ENCODE results near the gene HNRNPA1L2.
"Not testable (repeated sequence)": the region's sequence is repeated elsewhere in the genome, so short reads cannot be mapped to it uniquely, and the experiment has no call there.

HNRNPA1L2 gene

GRCh38 chr13:52642131-52642530 is at the start of gene HNRNPA1L2:
HNRNPA1L2 (plus strand) TSS chr13:52642431; CDS start chr13:52642493, 62 bp downstream.
- no peak for TF ChIP-seq HDGF (IDR thresholded peaks at IDR 0.05; ENCODE audit: borderline replicate concordance)
- no peak for TF ChIP-seq BHLHE40 (IDR thresholded peaks at IDR 0.05; ENCODE audit: borderline replicate concordance)
- no peak for TF ChIP-seq SP1 (IDR thresholded peaks at IDR 0.05)
- TF ChIP-seq FOXM1 (IDR thresholded peaks at IDR 0.05; ENCODE audit: borderline replicate concordance), result no peak
- TF ChIP-seq TARDBP (IDR thresholded peaks at IDR 0.05), result no peak
- no peak for TF ChIP-seq ARNT (IDR thresholded peaks at IDR 0.05)
- CTCF ChIA-PET, result no interaction called here
- DNase-seq (ENCODE audit: extremely low spot score), result no peak
- POLR2A ChIA-PET, result interaction anchor here (1.4 kb wide), 1 partner anchor 10 kb away, joined by 3 read pairs; the partner anchor contains the start of gene SUGT1

DNA sequence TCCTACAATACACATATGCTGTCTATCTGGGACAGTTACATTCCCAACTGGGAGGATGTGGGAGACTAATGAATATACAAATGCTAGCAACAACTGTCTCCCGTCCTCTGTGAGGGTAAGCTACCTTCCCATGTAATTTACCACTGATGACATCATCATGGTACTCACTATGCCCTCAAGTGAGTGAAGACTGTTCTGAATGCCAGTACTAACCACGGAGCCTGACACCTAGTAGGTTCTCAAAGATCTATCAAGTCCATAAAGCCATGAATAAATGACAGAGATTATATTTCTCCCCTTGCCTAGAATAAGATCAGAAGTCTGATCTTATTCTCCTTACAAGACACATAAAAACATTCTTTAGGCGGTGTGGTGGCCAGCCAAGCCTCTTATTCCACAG is 49.1 kb upstream of the HNRNPA1L2 start:
- DNase-seq (ENCODE audit: extremely low spot score); CTCF ChIA-PET; POLR2A ChIA-PET: not testable (repeated sequence)

DNA sequence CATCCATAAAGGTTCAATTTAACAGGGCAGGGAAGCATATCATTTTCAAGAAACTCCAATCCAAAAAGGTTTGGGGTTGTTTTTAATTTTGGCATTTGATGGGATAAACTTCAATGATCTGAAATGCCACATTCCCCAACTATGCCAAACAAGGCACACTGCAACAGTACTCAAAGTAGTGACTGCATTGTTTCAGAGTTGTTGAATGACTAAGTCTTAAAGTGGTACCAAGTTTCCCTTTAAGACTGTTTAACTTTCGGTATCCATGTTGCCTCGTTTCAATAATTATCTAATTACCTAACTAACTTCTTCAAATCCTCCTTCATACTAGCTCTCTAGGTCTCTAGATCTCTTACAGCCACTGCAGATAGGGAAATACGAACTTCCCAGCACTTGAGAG is 48.4 kb upstream of the HNRNPA1L2 start:
- CTCF ChIA-PET; POLR2A ChIA-PET; DNase-seq (ENCODE audit: extremely low spot score): not testable (repeated sequence)

DNA sequence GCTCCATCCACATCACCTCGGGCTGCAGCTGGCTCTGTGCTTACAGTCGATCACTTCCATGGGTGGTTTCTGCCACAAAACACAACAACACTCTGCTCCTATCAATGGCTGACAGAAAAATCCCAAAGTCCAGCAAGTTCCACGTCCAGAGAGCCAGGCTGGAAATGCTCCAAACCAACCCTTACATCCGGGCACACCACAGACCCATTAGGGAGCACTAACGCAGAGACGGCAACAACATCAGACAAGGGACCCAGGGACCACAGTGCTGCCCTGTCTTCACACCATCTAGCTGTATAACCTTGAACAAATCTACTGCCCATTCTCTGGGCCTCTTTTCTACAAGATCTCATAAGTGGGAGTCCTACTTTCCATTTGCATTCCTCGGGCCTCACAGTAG is 47.9 kb upstream of the HNRNPA1L2 start:
- POLR2A ChIA-PET; CTCF ChIA-PET; DNase-seq (ENCODE audit: extremely low spot score): not testable (repeated sequence)

- ChIA-PET CTCF (no interaction called here), POLR2A (no interaction called here)
- TF ChIP-seq ELF4 (IDR thresholded peaks at IDR 0.05) (no peak), SUZ12 (IDR thresholded peaks at IDR 0.05) (no peak), FOXK2 (IDR thresholded peaks at IDR 0.05) (no peak), TARDBP (IDR thresholded peaks at IDR 0.05) (no peak), SP1 (IDR thresholded peaks at IDR 0.05) (no peak), L3MBTL2 (conservative IDR thresholded peaks at IDR 0.05) (no peak), BHLHE40 (IDR thresholded peaks at IDR 0.05; ENCODE audit: borderline replicate concordance) (no peak)
- TF ChIP-seq, protein P1, sequence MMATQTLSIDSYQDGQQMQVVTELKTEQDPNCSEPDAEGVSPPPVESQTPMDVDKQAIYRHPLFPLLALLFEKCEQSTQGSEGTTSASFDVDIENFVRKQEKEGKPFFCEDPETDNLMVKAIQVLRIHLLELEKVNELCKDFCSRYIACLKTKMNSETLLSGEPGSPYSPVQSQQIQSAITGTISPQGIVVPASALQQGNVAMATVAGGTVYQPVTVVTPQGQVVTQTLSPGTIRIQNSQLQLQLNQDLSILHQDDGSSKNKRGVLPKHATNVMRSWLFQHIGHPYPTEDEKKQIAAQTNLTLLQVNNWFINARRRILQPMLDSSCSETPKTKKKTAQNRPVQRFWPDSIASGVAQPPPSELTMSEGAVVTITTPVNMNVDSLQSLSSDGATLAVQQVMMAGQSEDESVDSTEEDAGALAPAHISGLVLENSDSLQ (IDR thresholded peaks at IDR 0.05), result no peak
- no peak for DNase-seq (ENCODE audit: extremely low spot score)
Measured at GRCh38 chr13:52597676-52598075, 44.6 kb upstream of the HNRNPA1L2 start.

- ChIA-PET POLR2A (interaction anchor here (0.6 to 3.0 kb wide), 7 partner anchors 8 to 139 kb away, joined by 3 to 20 read pairs (median 4); partner anchors contain the start of gene SUGT1), CTCF (interaction anchor here (0.7 kb wide), 1 partner anchor 369 kb away, joined by 3 read pairs; no protein-coding TSS in a partner anchor)
- TF ChIP-seq LEF1 (IDR thresholded peaks at IDR 0.05; ENCODE audit: borderline replicate concordance), result 0 out of 2 replicates have a peak, but pooled peaks have one; percentile 63
- no peak for TF ChIP-seq FOXM1 (IDR thresholded peaks at IDR 0.05; ENCODE audit: borderline replicate concordance)
- no peak for TF ChIP-seq TARDBP (IDR thresholded peaks at IDR 0.05)
- TF ChIP-seq, protein P1 (IDR thresholded peaks at IDR 0.05), result peak; percentile 89
- no peak for TF ChIP-seq BHLHE40 (IDR thresholded peaks at IDR 0.05; ENCODE audit: borderline replicate concordance)
- TF ChIP-seq SUZ12 (IDR thresholded peaks at IDR 0.05), result no peak
- no peak for TF ChIP-seq ARNT (IDR thresholded peaks at IDR 0.05)
- no peak for TF ChIP-seq SP1 (IDR thresholded peaks at IDR 0.05)
- TF ChIP-seq NFRKB (IDR thresholded peaks at IDR 0.05), result no peak
- DNase-seq (ENCODE audit: extremely low spot score), result peak; percentile 51
Measured at GRCh38 chr13:52599037-52599847, 43.0 kb upstream of the HNRNPA1L2 start.

DNA sequence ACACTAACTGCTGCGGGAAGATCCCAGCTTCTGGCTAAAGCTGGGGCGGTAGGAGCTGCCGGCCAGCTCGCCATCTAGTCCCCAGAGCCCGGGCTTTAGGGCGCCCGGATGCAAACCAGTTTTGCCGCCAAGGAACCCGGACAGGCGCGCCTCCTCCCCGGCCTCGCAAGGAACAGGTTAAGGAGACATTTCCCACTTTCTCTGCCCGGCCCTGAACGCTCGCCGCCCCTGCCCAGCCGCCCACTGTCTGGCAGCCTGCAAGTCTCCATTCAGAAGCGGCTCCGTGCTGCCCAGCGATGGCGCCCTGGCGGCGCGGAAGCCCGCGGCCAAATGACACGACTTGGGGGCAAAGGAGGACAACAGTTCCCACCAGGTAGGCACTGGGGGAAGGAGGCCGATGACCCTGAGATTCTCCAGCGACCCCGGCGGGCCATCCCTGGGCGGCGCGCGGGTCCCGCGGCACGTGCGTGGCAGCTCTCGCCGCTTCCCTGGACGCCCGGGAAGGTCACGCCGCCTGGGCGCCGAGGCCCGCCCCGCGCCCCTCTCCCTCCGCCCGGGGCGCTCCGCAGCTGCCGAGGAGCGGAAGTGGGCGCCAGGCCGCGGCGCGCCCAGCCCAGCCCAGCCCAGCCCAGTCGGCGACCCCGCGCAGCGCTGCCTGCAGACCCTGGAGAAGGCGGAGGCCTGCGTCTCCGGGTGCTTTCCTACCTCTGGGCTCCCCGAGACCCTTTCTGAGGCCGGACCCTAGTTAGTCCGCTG is 42.2 kb upstream of the HNRNPA1L2 start:
- POLR2A ChIA-PET, result interaction anchor here (0.7 to 3.0 kb wide), 7 partner anchors 8 to 77 kb away, joined by 3 to 20 read pairs (median 4); partner anchors contain the start of gene SUGT1
- DNase-seq (ENCODE audit: extremely low spot score), result peak; percentile 62
- CTCF ChIA-PET, result interaction anchor here (0.7 kb wide), 1 partner anchor 368 kb away, joined by 3 read pairs; no protein-coding TSS in a partner anchor
- TF ChIP-seq NFRKB (IDR thresholded peaks at IDR 0.05) (no peak), ARNT (IDR thresholded peaks at IDR 0.05) (0 out of 2 replicates have a peak, but pooled peaks have one; percentile 29), L3MBTL2 (conservative IDR thresholded peaks at IDR 0.05) (peak; percentile 67), TARDBP (IDR thresholded peaks at IDR 0.05) (no peak), SUZ12 (IDR thresholded peaks at IDR 0.05) (no peak), LEF1 (IDR thresholded peaks at IDR 0.05; ENCODE audit: borderline replicate concordance) (0 out of 2 replicates have a peak, but pooled peaks have one; percentile 39)

GRCh38 chr13:52600666-52601065 is 41.6 kb upstream of the HNRNPA1L2 start:
- DNase-seq (ENCODE audit: extremely low spot score), result no peak
- CTCF ChIA-PET, result no interaction called here
- TF ChIP-seq ELF4 (IDR thresholded peaks at IDR 0.05) (no peak), LEF1 (IDR thresholded peaks at IDR 0.05; ENCODE audit: borderline replicate concordance) (no peak), FOXM1 (IDR thresholded peaks at IDR 0.05; ENCODE audit: borderline replicate concordance) (no peak), FOXA1 (IDR thresholded peaks at IDR 0.05) (no peak), HDGF (IDR thresholded peaks at IDR 0.05; ENCODE audit: borderline replicate concordance) (no peak), L3MBTL2 (conservative IDR thresholded peaks at IDR 0.05) (no peak), SP1 (IDR thresholded peaks at IDR 0.05) (no peak), ARNT (IDR thresholded peaks at IDR 0.05) (no peak)
- POLR2A ChIA-PET, result interaction anchor here (0.7 to 3.0 kb wide), 4 partner anchors 16 to 56 kb away, joined by 3 to 20 read pairs (median 12); partner anchors contain the start of gene SUGT1

DNA sequence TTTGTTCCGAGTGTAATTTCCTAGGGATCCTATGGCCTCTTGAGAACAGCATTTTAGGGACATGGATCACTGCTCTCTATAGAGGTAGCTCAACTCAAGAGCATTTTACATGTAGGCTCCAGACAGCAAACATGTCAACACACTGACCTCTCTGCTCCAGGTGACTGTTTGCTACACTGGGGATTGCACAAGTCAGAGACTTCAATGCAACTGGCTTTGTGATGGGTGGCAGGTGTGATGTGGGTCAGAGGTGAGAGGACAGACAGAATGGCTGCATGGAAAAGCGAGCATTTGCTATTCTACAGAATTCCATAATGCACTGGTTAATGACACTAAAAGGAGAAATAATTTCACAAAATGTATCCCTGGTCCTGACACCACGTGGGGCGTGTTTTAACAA is 38.9 kb upstream of the HNRNPA1L2 start:
- DNase-seq (ENCODE audit: extremely low spot score); POLR2A ChIA-PET; CTCF ChIA-PET: not testable (repeated sequence)

DNA sequence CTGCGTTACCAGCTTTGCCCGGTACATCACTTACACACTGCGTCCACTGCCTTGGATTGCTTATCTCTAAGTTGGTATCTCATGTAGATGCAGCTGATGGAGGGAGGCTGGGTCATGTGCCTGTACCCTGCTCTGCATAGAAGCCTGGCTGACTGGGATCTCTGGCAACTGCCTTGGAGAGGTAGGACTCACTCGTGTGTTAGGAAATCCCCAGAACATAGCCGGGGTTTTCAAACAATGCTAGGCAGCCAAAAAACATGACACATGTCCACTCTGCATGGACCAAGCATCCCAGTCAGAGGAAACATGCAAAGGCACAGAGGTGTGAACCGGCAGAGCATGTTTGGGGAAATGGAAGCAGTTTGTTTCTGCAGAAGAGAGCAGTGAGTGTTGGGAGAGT is 36.1 kb upstream of the HNRNPA1L2 start:
- CTCF ChIA-PET, POLR2A ChIA-PET: not testable (repeated sequence)

DNA sequence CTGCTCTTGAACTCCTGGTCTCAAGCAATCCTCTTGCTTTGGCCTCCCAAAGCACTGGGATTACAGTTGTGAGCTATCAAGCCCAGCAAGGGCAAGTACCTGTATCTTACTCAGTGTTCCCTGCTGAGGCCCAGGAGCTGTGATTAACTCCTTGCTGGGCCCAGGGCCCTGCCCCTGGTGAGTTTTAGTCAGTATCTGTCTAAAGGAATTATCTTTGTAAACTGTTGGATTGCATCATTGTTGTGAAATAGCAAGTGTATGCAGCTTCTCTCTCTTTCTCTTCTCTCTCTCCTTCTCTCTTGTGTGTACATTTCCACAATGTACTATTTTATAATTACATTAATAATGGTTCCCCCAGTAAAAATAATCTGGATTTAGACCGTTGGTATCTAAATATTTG is 35.4 kb upstream of the HNRNPA1L2 start:
- not testable (repeated sequence) for DNase-seq (ENCODE audit: extremely low spot score)
- ChIA-PET CTCF (interaction anchor here (0.6 kb wide), 1 partner anchor 312 kb away, joined by 3 read pairs; no protein-coding TSS in a partner anchor), POLR2A (interaction anchor here (1.1 kb wide), 1 partner anchor 46 kb away, joined by 3 read pairs; the partner anchor contains the start of gene SUGT1)

More for the DNA sequence above, 36.1 kb upstream of the HNRNPA1L2 start:
- DNase-seq (ENCODE audit: extremely low spot score), result not testable (repeated sequence)

GRCh38 chr13:52608184-52608583 is 34.0 kb upstream of the HNRNPA1L2 start:
- CTCF ChIA-PET; DNase-seq (ENCODE audit: extremely low spot score): not testable (repeated sequence)
- POLR2A ChIA-PET, result interaction anchor here (1.4 kb wide), 1 partner anchor 9 kb away, joined by 4 read pairs; no protein-coding TSS in a partner anchor

Data from HEK293T (cell line).